OCI-LY1 (cell line): ENCODE results near the gene FRY.

Experiments
- EZH2 ChIP-seq: fragments of 200-600 bp; sonication (generic), shearing (Covaris generic); IDR thresholded peaks from 2 replicates; pipeline ENCODE4 v1.8.0; 2017; ENCODE audit warnings: borderline replicate concordance, mixed run types, mild to moderate bottlenecking, antibody characterized with exemption, low read length, moderate library complexity, mixed read lengths
- TF ChIP-seq, protein P1 (sequence below): fragments of 200-600 bp; sonication (generic), shearing (Covaris generic); IDR thresholded peaks from 2 replicates; pipeline ENCODE4 v1.5.1; 2017; ENCODE audit warnings: mild to moderate bottlenecking, antibody characterized with exemption, low read length, moderate library complexity, mixed read lengths

DNA sequence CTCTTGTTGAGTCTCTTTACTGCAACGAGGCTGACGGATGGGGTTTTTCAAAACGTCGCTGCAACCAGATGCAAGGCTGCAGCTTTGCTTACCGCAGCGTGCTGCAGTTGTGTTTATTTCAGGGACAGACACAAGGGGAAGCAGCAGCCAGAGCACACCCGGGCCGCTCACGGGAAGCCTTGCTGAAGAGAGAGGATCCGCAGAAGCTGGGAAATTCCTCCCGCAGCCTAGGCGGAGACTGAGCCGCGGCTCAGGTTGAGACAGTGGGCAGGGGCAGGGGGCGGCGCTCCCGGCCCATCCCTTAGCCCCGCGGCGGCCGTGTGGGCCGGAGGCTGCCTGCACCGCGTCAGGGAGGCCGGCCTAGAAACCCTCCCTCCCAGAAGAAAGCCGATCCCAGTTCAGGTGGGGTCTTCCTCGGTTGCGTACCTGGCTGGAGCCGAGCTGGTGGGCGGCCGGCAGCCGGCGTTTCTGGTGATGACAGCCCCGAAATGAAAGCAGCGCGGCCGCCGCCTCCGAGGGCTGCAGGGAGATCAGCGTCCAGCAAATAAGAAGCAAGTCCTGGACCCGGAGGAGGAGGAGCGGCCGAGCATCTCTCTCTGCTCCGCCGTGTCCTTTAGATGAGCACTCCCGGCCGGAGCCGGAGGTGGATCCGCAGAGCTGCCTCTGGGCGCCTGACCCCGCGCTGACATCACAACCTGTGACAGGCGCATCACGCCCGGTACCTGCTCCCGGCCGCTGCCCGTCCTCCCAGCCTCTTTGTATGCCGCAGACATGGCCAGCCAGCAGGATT, at the start of gene FRY:
- TF ChIP-seq, protein P1, sequence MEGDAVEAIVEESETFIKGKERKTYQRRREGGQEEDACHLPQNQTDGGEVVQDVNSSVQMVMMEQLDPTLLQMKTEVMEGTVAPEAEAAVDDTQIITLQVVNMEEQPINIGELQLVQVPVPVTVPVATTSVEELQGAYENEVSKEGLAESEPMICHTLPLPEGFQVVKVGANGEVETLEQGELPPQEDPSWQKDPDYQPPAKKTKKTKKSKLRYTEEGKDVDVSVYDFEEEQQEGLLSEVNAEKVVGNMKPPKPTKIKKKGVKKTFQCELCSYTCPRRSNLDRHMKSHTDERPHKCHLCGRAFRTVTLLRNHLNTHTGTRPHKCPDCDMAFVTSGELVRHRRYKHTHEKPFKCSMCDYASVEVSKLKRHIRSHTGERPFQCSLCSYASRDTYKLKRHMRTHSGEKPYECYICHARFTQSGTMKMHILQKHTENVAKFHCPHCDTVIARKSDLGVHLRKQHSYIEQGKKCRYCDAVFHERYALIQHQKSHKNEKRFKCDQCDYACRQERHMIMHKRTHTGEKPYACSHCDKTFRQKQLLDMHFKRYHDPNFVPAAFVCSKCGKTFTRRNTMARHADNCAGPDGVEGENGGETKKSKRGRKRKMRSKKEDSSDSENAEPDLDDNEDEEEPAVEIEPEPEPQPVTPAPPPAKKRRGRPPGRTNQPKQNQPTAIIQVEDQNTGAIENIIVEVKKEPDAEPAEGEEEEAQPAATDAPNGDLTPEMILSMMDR, result no peak
- no peak for TF ChIP-seq EZH2
